ENCODE results near the gene CDHR3.

DNA sequence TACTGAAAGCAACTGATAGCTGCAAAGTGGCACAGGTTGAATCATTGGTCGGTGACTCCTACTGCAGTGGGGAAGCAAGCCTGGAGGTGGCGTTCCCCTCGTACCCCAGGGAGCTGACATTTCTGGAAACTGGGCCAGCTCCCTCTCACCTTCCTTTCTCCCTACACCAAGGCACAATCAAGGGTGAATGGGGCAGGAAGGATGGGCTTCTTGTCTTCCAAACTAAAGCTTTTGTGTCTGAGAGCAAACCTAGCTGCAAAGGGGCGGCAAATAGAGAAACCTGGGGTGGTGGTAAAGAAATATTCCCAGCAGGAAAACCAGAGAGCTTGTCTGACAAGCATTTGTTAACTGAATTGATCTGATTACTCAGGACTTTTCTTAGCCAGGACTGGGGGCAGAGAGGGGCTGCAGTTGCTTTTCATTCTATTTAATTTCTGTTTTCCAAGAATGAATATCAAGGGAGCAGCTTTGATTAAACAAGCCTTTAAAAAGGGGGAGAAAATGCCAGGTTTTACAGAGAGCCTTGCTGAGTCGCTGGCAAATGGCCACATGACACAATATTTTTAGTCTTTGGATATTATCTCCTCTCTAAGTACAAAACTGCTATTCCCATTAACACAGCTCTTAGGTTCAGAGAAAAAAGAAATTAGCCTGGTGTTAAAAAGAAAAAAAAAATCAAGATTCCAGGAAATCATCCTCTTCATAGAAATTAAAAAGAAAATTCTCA is 27.8 kb downstream of the CDHR3 start:
- TF ChIP-seq, protein P1, sequence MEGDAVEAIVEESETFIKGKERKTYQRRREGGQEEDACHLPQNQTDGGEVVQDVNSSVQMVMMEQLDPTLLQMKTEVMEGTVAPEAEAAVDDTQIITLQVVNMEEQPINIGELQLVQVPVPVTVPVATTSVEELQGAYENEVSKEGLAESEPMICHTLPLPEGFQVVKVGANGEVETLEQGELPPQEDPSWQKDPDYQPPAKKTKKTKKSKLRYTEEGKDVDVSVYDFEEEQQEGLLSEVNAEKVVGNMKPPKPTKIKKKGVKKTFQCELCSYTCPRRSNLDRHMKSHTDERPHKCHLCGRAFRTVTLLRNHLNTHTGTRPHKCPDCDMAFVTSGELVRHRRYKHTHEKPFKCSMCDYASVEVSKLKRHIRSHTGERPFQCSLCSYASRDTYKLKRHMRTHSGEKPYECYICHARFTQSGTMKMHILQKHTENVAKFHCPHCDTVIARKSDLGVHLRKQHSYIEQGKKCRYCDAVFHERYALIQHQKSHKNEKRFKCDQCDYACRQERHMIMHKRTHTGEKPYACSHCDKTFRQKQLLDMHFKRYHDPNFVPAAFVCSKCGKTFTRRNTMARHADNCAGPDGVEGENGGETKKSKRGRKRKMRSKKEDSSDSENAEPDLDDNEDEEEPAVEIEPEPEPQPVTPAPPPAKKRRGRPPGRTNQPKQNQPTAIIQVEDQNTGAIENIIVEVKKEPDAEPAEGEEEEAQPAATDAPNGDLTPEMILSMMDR (conservative IDR thresholded peaks at IDR 0.05 in 1 of 2, IDR thresholded peaks at IDR 0.05 in 1 of 2; ENCODE audit: low read depth in 1 of 2, low read length in 2 of 2): no peak
- no peak for TF ChIP-seq EZH2 (IDR thresholded peaks at IDR 0.05; ENCODE audit: low read length, missing control alignments)

Measured in fibroblast of lung (primary cell).